HG03175 (cell line): ENCODE measurements around the gene AUTS2.

ENCODE experiments used
- ATAC-seq: cut with Tn5 transposase; IDR thresholded peaks from one replicate; pipeline ENCODE4 v1.9.1; 2021; ENCODE audit warnings: mild to moderate bottlenecking, moderate library complexity; ENCODE audit not compliant: unreplicated experiment

AUTS2 gene

DNA sequence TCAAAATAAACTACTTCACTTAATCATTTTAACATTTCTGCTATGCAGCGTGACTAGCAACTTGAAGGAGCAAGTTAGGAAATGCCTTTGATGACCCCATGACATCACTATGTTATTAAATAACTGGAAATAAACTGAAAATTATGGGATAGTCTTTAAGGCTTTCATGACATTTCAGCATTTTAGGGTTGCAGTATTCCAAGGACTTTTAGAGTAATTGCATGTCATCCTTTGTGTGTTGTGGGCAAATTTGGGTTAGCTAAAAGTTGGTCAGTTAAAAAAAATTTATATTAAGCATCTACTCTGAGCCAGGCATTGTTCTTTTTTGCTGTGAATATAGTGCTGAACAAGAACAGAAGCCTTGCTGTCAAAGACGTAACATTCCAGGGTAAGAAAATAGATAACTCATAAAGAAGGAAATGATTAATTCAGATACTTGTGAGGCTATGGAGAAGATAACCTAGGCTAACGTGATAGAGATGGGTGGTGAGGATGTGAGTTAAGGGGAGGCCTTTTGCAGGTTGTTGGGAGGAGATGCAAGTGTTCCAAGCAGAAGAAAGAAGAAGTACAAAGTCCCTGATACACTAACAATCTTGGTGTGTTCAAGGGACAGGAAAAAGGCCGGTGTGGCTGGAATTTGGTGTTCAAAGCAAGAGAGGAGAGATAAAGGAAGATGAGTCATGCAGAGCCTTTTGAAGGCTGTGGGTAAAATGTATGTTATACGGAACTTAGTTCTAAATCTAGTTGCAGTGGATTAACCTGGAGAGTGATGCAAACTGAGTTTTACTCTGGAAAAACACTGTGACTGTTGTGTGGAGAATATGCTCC lies 610.2 kb downstream of the AUTS2 start:
- ATAC-seq, result no peak

- no peak for ATAC-seq
These were observed 612.1 kb downstream of the AUTS2 start for GRCh38 chr7:70210200-70210935.

DNA sequence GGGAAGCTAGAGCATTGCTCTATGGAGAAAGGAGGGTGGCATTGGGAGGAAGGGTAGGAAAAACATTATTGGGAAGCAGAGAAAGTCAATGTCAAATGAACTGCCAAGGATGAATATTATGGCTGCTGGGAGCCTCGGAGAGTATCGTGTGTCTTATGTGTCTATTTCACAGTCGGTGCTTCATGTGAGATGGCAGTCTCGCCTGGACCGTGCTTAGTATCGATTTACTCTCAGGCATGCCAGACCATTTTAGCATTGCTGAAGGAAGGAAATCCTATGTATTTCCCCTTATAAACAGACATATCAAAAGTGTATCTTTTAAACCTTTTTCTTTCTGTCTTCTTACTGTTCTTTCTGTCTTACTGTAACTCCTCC lies 612.6 kb downstream of the AUTS2 start:
- ATAC-seq, result no peak

DNA sequence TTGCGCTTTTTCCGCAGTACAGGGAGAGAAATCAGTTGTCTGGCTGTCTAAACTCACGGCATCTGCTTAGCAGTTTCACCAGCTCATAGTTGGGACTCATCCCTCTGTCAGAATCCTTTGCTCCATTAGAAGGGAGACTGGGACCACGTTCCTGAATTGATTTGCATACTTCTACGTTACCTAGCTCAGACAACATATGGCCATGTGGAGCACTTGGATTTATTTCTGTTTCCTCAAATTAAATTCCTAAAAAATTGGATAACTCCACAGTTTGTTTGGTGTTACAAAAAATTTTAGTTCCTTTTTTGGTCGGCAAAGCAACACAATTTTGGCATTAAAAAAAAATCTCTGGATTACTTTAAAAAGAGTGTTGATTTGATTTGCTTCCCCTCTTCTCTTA lies 614.0 kb downstream of the AUTS2 start:
- ATAC-seq, result no peak

DNA sequence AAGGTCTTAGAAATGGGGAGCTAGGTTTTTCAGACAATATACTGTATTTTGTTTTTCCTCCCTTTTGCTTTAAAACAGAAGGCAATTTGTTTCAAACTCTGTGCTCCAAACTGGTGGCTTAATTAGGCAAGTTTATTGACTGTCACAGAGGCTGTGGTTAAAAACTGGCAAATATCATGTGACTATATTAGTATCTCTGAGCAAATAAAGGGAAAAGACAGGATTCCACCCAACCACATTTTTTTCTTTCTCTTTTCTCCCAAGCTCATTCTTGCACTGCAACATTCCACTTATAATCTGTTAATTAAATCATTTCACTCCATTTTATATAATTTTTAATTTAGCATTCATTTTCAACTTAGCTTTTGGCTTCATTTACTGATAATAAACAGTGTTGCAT lies 615.8 kb downstream of the AUTS2 start:
- ATAC-seq, result no peak

GRCh38 chr7:70215491-70215890 lies 617.2 kb downstream of the AUTS2 start:
- ATAC-seq, result no peak

GRCh38 chr7:70217571-70217970 lies 619.3 kb downstream of the AUTS2 start:
- no peak for ATAC-seq

GRCh38 chr7:70218006-70218405 lies 619.7 kb downstream of the AUTS2 start:
- no peak for ATAC-seq

- no peak for ATAC-seq
These were observed 620.8 kb downstream of the AUTS2 start for GRCh38 chr7:70219061-70219460.

GRCh38 chr7:70229242-70229641 lies 631.0 kb downstream of the AUTS2 start:
- no peak for ATAC-seq

DNA sequence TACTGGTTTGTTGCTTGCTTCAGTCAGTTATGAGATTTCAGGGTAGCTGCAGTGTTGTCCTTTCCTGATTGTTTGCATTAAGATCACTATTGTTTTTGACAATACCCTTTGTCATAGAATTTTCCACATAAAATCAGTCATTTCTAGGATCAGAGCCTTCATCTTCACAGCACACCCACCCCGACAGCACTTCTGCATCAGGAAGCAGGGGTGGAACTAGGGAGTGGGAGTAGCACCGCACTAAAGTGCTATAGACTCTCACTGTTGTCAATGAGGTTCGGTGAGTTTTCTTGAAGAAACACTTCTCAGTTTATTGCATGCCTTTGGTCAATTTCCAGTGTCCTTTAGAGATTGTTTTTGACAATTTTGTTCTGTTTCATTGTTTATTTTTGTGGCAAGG lies 632.5 kb downstream of the AUTS2 start:
- no peak for ATAC-seq

- ATAC-seq, result no peak
These were observed 635.5 kb downstream of the AUTS2 start for GRCh38 chr7:70233776-70234175.

DNA sequence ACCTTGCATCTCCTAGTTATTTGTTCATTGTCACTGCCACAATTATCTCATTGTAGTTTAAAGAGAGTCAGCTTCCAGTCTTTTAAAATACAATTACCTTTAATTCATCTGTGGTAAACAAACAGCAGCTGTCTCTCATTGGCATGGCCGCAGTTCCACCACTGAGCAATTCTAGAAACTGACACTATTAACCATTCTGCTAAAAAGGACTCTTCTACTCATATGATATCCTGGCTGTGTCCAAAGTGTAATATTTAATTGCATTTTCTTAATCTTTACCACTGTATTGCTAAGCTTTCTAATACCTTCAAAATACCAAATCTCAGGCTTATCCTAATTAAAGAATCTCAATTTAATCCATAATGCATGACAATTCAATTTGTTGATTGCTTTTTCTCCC lies 639.0 kb downstream of the AUTS2 start:
- no peak for ATAC-seq

DNA sequence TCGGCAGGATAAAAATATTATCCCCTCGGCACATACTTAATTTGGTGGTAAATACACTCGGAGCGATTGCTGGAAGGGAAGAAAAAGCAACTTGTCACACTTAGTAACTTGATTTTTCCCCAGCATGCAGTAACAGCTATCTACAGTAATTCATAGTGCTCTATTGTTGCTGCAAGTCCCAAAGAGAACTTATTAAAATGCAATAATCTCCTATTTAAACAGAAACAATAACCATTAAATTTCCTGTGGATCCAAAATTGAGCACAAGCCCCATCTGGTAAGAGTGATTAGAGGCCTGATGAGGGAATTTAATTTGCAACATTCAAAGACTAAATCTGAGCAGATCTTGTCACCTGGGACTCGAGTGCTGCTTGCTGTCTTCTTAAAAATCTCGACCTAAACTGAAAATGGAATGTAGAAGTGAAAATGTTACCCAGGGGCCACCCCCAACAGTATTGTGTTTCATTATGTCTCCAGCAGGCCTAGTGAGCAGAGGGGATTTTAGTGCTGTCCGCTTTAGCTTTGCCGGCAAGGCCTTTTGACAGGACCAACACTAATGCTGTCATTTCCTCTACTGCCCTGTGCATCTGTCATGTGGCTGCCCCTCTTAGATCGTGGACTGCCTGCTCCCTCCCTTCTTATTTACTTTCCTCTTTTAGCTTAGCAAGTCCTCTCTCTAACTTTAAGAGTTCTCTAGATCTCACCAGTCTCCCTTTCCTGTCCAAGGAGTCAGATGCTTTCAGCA lies 639.7 kb downstream of the AUTS2 start:
- ATAC-seq, result peak; percentile 98

DNA sequence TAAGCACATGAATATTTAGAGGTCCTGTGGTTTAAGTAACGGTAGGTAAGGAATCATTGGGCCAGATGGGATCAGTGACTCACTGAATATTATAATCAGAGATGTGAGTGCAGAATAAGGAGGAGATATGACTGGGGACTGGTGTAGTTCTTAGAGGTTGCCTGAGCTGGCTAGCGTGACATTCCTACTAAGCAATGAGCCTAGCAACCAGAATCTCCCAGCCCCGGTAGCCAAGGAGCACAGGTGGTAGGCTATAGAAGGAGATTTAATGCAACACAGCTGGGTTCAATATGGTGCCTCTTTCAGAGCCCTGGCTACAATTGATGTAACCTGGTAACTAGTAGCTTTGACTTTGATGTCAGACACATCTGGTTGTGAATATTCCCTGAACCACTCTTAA lies 641.6 kb downstream of the AUTS2 start:
- no peak for ATAC-seq

- ATAC-seq, result no peak
These were observed 642.6 kb downstream of the AUTS2 start for GRCh38 chr7:70240873-70241272.

- no peak for ATAC-seq
These were observed 643.4 kb downstream of the AUTS2 start for GRCh38 chr7:70241536-70242175.

GRCh38 chr7:70242826-70243225 lies 644.6 kb downstream of the AUTS2 start:
- no peak for ATAC-seq

DNA sequence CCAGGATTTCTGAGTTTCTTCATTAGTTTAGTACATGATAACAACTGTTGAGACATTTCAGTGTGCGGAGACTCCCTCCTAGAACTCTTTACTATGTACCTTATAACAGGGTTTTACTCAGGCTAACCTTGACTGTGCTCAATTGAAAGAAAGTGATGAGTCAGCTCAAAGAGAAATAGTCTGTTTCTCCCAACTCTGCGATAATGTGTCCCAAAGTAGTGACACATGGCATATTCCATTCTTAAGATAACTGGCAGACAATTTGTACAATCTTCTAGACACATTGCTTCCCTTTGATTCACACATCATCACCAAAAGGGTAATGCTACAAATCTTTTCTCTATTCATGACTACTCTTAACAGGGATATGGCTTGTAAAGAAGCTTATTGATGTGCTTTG lies 645.2 kb downstream of the AUTS2 start:
- ATAC-seq, result no peak

DNA sequence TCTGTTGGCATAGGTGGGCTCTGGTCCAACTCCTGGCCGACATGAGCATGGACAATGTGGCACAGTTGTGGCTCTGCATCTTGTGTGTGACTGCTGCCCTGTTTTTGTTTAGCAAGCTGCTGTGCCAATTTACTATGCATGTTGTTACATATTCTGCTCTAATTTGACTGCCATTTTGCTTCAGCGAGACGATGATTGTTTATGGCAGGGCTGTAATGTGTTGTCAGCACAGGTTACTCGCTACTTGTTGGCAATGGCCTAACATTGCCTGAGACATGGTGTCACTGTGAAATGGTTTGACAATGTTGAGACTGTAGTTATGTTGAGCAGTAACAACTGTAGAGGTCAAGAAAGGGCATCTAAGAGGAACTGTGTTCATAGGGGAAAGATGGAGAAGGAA lies 659.6 kb downstream of the AUTS2 start:
- no peak for ATAC-seq

GRCh38 chr7:70259502-70259901 lies 661.2 kb downstream of the AUTS2 start:
- no peak for ATAC-seq
